ENCODE results near the gene NPR3. TPM values are rescaled to one million over a fixed set of nuclear protein-coding genes. Genes with fewer than 3 reads are reported as not detected.

Gene NPR3
- total RNA-seq, 1 donor from 2014 or later = 81.0 TPM

- H3K36me3 ChIP-seq = peaks cover 19% of the 10 kb centered on the region
- no peaks in the 10 kb centered on the region for H3K27me3 ChIP-seq (ENCODE audit: low read depth)
- no peak overlapping the region for H3K4me3 ChIP-seq
- H3K4me1 ChIP-seq = peaks cover 15% of the 10 kb centered on the region
- intact Hi-C loops (cut with micrococcal nuclease) = no loop called here
- H3K9me3 ChIP-seq (replicated peaks) = peaks cover 14% of the 10 kb centered on the region
- TF ChIP-seq, protein P1, sequence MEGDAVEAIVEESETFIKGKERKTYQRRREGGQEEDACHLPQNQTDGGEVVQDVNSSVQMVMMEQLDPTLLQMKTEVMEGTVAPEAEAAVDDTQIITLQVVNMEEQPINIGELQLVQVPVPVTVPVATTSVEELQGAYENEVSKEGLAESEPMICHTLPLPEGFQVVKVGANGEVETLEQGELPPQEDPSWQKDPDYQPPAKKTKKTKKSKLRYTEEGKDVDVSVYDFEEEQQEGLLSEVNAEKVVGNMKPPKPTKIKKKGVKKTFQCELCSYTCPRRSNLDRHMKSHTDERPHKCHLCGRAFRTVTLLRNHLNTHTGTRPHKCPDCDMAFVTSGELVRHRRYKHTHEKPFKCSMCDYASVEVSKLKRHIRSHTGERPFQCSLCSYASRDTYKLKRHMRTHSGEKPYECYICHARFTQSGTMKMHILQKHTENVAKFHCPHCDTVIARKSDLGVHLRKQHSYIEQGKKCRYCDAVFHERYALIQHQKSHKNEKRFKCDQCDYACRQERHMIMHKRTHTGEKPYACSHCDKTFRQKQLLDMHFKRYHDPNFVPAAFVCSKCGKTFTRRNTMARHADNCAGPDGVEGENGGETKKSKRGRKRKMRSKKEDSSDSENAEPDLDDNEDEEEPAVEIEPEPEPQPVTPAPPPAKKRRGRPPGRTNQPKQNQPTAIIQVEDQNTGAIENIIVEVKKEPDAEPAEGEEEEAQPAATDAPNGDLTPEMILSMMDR (IDR thresholded peaks at IDR 0.05; ENCODE audit: borderline replicate concordance) = no peak
- H3K27ac ChIP-seq (replicated peaks) = no peak overlapping the region
- no peak for DNase-seq
Measured at GRCh38 chr5:32729651-32730050, 18.5 kb downstream of the NPR3 start.

GRCh38 chr5:32733590-32734340, 22.6 kb downstream of the NPR3 start:
- no peaks in the 10 kb centered on the region for H3K27me3 ChIP-seq (ENCODE audit: low read depth)
- TF ChIP-seq, protein P1 (IDR thresholded peaks at IDR 0.05; ENCODE audit: borderline replicate concordance) = no peak
- peaks cover 21% of the 10 kb centered on the region for H3K4me1 ChIP-seq
- no peak overlapping the region for H3K4me3 ChIP-seq
- no peaks in the 10 kb centered on the region for H3K36me3 ChIP-seq
- H3K9me3 ChIP-seq (replicated peaks) = no peaks in the 10 kb centered on the region
- intact Hi-C loops (cut with micrococcal nuclease) = no loop called here
- no peak overlapping the region for H3K27ac ChIP-seq (replicated peaks)
- no peak for DNase-seq

DNA sequence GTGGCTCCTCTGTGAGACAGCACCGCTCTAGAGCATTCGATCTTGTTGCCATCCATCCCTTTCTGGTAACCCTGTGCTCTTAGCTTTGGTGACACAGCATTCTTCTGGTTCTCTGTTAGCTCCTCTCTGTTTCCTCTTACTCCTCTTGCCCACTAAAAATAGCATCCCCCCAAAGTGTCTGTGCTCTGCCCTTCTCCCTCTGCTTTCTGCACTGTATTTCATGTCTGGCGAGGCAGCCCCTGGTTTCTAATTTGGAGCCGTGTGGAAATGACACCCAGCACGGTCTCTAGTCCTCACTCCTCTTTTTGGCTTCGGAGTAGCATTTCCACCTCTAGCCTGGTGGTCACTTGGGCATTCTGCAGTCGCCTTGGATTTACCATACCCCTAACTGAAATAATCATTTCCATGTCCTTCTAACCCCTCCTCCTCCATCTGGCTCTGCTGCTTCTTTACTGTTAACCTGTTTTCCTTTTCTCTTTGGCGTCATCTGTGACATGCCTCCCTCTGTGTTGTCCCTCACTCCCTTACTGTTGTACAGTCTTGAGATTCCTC, 23.8 kb downstream of the NPR3 start:
- Histone ChIP-seq H3K27me3 (ENCODE audit: low read depth) (no peaks in the 10 kb centered on the region), H3K4me3 (no peak overlapping the region), H3K27ac (replicated peaks) (no peak overlapping the region), H3K4me1 (peaks cover 21% of the 10 kb centered on the region), H3K9me3 (replicated peaks) (no peaks in the 10 kb centered on the region), H3K36me3 (peaks cover 8% of the 10 kb centered on the region)
- no peak for DNase-seq
- TF ChIP-seq, protein P1 (IDR thresholded peaks at IDR 0.05; ENCODE audit: borderline replicate concordance) = no peak
- intact Hi-C loops (cut with micrococcal nuclease) = no loop called here

GRCh38 chr5:32735512-32735911, 24.4 kb downstream of the NPR3 start:
- DNase-seq = no peak
- Histone ChIP-seq H3K4me1 (peaks cover 21% of the 10 kb centered on the region), H3K27me3 (ENCODE audit: low read depth) (no peaks in the 10 kb centered on the region), H3K4me3 (no peak overlapping the region), H3K27ac (replicated peaks) (no peak overlapping the region), H3K9me3 (replicated peaks) (no peaks in the 10 kb centered on the region), H3K36me3 (peaks cover 11% of the 10 kb centered on the region)
- TF ChIP-seq, protein P1 (IDR thresholded peaks at IDR 0.05; ENCODE audit: borderline replicate concordance) = no peak
- intact Hi-C loops (cut with micrococcal nuclease) = no loop called here

DNA sequence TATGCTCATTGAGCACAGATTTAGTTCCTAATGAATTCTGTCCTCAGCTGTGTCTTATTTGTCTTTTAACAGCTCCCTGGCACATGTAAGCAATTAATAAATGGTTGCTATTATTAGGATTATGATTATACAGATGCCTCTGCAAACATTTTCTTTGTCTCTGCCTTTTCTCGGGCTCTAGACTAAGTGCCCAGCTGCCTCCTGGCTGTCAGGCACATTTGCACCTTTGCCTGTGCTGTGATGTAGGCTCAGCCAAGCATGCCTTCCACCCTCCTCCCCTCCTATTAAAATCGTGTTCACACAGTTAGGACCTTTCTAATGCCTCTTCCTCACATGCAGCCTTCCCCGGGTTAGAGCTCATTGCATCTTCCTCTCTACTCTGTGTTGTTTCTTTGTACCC, 25.7 kb downstream of the NPR3 start:
- intact Hi-C loops (cut with micrococcal nuclease) = no loop called here
- peaks cover 11% of the 10 kb centered on the region for H3K36me3 ChIP-seq
- H3K4me1 ChIP-seq = peaks cover 21% of the 10 kb centered on the region
- no peaks in the 10 kb centered on the region for H3K27me3 ChIP-seq (ENCODE audit: low read depth)
- no peak for DNase-seq
- TF ChIP-seq, protein P1 (IDR thresholded peaks at IDR 0.05; ENCODE audit: borderline replicate concordance) = no peak
- H3K27ac ChIP-seq (replicated peaks) = no peak overlapping the region
- H3K4me3 ChIP-seq = no peak overlapping the region
- H3K9me3 ChIP-seq (replicated peaks) = no peaks in the 10 kb centered on the region
